ENCODE measurements around the gene ACTR3.
A peak's percentile ranks its signal among the peaks of the same experiment; 100 is the strongest.
"Not testable (repeated sequence)": the region's sequence is repeated elsewhere in the genome, so short reads cannot be mapped to it uniquely, and the experiment has no call there.

Gene ACTR3

GRCh38 chr2:113889471-113890252 is at the start of gene ACTR3:
TSS of gene ACTR3 (plus strand) at chr2:113890089. CDS start at chr2:113890280, 191 bp downstream.
- peak; percentile 97 to 99 for DNase-seq

- DNase-seq = no peak
Observed at GRCh38 chr2:113840518-113840917, 49.4 kb upstream of the ACTR3 start.

GRCh38 chr2:113842919-113843736 is 46.8 kb upstream of the ACTR3 start:
- DNase-seq = no peak

DNA sequence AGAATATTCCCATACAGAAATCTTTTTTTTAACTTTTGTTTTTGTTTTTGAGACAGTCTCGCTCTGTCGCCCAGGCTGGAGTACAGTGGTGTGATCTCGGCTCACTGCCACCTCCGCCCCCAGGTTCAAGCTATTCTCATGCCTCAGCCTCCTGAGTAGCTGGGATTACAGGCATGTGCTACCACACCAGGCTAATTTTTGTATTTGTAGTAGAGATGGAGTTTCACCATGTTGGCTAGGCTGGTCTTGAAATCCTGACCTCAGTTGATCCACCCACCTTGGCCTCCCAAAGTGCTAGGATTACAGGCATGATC is 46.2 kb upstream of the ACTR3 start:
- DNase-seq = not testable (repeated sequence)

- DNase-seq = no peak
Observed at GRCh38 chr2:113845261-113845660, 44.6 kb upstream of the ACTR3 start.

DNA sequence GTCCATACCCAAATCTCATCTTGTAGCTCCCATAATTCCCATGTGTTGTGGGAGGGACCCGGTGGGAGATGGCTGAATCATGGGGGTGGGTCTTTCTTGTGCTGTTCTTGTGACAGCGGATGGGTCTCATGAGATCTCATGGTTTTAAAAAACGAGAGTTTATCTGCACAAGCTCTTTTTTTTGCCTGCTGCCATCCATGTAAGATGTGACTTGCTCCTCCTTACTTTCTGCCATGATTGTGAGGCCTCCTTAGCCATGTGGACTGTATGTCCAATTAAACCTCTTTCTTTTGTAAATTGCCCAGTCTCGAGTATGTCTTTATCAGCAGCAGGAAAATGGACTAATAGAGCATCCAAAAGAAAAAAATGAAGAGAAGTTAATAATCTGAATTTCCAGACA is 44.1 kb upstream of the ACTR3 start:
- DNase-seq = not testable (repeated sequence)

DNA sequence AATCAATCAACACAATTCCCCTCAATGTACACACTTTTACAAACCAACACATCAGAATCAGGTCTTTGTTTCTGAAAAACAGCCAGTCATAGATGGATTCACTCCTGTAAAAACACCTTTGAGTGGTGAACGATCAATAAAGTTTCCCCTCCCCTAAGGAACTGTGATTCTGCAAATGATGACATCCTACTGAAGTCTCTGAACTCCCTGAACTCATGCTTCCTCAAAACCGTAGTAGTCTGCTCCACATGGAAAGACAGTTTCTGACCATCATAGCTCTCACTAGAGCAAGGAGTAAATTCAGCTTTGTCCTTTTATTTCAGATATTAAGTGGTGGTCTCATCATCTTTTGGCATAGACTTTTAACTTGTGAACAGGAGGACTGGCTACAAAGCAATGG is 43.5 kb upstream of the ACTR3 start:
- no peak for DNase-seq

- DNase-seq = no peak
Observed at GRCh38 chr2:113847144-113847543, 42.7 kb upstream of the ACTR3 start.

- DNase-seq = no peak
Observed at GRCh38 chr2:113848758-113849415, 41.0 kb upstream of the ACTR3 start.

DNA sequence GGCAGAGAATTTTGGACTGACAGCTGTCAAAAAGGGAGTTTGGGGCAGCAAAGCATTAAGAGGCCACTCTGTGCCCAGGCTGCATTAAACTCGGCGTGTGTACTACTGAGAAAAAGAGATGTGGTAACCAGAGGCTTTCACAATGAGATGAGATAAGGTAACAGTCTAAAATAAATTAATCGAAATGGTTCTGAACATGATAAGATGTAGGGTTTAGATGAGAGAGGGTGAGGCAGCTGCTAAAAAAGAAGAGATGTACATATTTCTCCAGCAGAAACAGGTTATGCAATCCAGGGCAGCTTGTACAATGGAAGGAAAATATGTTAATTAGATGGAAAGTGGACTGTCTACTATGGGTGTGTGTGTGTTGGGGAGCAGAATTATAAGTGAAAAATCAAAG is 39.2 kb upstream of the ACTR3 start:
- no peak for DNase-seq

- no peak for DNase-seq
Observed at GRCh38 chr2:113851640-113852039, 38.2 kb upstream of the ACTR3 start.

DNA sequence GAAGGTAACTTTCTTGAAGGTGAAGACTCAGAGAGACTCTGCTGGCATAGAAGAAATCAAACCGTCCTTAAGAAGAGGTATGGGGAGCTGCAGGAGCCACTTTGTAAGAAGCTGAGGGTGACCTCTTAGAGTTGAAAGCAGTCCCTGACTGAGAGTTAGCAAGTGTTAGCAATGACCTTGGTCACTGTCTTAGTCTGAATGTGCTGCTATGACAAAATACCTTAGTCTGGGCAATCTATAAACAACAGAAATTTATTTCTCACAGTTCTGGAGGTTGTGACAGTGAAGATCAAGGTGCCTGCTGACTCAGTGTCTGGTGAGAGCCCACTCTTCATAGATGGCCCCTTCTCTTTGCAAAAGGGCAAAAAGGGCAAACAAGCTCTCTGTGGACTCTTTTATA is 35.7 kb upstream of the ACTR3 start:
- no peak for DNase-seq

GRCh38 chr2:113854970-113855740 is 34.7 kb upstream of the ACTR3 start:
- no peak for DNase-seq

GRCh38 chr2:113857464-113857863 is 32.4 kb upstream of the ACTR3 start:
- no peak for DNase-seq

DNA sequence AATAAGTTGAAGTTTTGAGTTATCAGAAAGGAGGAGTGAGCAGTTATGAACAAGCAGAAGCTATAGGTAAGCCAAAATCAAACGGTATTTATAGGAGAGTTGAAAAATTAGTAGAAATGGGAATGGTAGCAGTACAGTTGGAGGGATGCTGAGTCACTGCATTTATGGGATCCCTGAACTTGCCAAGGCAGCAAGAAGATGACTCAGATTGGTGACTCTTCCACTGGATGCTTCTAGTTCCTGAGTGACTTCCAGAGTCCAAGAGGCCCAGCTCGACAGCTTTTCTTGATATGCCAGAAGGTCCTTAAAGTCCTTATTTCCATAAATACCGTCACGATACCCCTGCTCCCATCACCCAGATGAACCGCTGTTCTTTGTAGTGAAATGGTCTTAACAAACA is 31.1 kb upstream of the ACTR3 start:
- no peak for DNase-seq

GRCh38 chr2:113861740-113862139 is 28.1 kb upstream of the ACTR3 start:
- no peak for DNase-seq

- DNase-seq = no peak
Observed at GRCh38 chr2:113863144-113863543, 26.7 kb upstream of the ACTR3 start.

GRCh38 chr2:113867571-113867970 is 22.3 kb upstream of the ACTR3 start:
- DNase-seq = no peak

DNA sequence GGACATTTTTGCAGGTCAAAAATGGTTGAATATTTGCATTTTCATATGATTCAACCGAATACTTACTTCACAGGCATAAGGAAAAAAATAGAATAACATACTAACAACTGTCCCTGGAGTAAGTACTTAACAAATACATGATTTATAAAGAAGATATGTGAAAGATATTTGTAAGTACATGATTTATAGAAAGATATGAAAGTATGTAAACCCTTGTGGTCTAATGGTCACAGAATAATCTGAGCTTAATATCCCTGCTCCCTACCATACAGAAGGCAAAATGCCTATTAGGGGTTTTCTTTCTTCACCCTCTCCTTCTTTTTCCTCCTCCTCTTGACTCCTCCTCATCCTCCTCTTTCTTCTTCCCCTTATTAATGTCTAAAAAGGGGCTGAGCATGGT is 20.6 kb upstream of the ACTR3 start:
- DNase-seq = no peak

- no peak for DNase-seq
Observed at GRCh38 chr2:113872201-113872600, 17.7 kb upstream of the ACTR3 start.

- no peak for DNase-seq
Observed at GRCh38 chr2:113873867-113874266, 16.0 kb upstream of the ACTR3 start.

- no peak for DNase-seq
Observed at GRCh38 chr2:113875135-113875534, 14.8 kb upstream of the ACTR3 start.

Data from activated CD4-positive, alpha-beta T cell treated with anti-CD3 and anti-CD28 coated beads for 4 hours (primary cell).